KOPT-K1 (cell line): ENCODE measurements around the gene BLID.

ENCODE experiments used
- H3K27ac ChIP-seq: fragments of 200-600 bp; sonication (generic); 2 replicates; pipeline ENCODE4 v1.5.1; 2016; ENCODE audit warnings: antibody characterized with exemption, mild to moderate bottlenecking, low read depth, low read length; ENCODE audit not compliant: poor library complexity, severe bottlenecking
- H3K36me3 ChIP-seq: fragments of 200-600 bp; sonication (generic); 2 replicates; pipeline ENCODE4 v1.5.1; 2017; ENCODE audit warnings: antibody characterized with exemption, mild to moderate bottlenecking, low read length, moderate library complexity; ENCODE audit not compliant: insufficient read depth
- H3K9me3 ChIP-seq: fragments of 200-600 bp; sonication (generic); 2 replicates; pipeline ENCODE4 v1.5.1; 2017; ENCODE audit warnings: antibody characterized with exemption, low read length, mild to moderate bottlenecking; ENCODE audit not compliant: insufficient read depth, poor library complexity, severe bottlenecking

Gene BLID

GRCh38 chr11:122103726-122104125, 12.3 kb downstream of the BLID start:
- Histone ChIP-seq H3K9me3 (no peaks in the 10 kb centered on the region), H3K27ac (no peak overlapping the region), H3K36me3 (no peaks in the 10 kb centered on the region)

DNA sequence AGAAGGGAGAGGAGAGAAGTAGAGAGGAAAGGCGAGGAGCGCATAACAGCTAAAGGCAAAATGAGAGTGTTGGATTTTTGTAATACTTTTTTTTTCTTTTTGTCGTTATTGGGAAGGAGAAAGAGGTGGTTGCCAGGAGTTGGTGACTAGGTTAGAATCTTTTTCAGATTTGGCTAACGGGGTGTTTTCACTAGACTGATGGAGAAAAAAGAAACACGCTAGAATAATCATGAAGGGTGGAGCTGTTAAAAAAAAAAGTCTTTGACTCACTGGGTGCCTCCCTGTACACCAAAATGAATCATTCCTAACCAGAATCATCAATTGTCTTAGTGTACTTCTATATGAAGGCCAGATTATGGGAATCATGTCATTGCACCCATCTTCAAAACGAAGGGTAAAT, 12.7 kb downstream of the BLID start:
- no peaks in the 10 kb centered on the region for H3K9me3 ChIP-seq
- H3K36me3 ChIP-seq, result no peaks in the 10 kb centered on the region
- H3K27ac ChIP-seq, result no peak overlapping the region

- Histone ChIP-seq H3K27ac (no peak overlapping the region), H3K9me3 (no peaks in the 10 kb centered on the region), H3K36me3 (no peaks in the 10 kb centered on the region)
Measured at GRCh38 chr11:122102426-122102825, 13.6 kb downstream of the BLID start.

DNA sequence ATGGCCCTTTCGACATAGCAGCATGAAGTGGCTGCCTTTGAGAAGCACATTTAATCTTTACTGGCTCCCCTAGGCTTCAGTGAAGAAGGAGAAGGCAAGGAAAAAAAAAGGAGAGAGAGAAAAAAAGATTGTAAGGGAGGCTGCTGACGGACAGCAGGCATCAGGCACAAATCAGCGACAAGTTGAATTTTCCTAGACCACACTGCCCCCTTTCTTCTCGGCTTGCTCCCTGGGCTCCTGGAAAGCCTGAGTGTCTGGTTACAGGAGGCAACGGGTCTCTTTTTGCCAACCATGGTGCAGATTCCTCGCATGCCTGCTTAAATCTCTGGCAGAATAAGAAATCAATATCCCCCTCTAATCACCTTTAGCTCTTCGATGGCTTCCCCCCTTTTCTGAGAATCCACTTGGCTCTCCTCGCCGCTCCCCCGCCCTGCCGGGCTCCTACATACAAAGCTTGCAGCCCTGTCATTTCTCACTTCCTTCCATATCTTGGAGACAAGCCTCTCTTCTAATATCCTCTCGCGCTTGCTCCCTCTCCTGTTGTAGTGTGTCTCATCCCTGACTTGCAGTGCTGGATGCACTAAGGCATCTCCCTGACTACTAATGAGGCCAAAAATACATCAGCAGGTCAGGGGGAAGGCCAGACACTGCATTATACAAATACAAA, 14.3 kb downstream of the BLID start:
- Histone ChIP-seq H3K9me3 (no peaks in the 10 kb centered on the region), H3K36me3 (no peaks in the 10 kb centered on the region), H3K27ac (no peak overlapping the region)

DNA sequence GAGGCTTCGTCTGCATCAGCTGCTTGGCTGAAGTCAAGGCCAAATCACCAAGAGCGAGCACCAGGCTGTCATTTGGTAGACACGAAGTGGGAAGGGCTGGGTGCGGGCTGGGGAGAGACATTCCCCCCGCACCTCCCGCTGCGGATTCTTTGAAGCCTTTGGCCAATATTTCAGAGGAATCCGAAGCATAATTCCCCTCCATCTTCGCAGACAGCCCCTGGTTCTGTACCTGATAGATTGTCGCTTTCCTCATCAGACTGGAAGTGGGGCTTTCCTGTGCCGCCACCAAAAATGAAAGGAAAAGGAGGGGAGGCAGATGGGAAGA, 15.3 kb downstream of the BLID start:
- Histone ChIP-seq H3K27ac (no peak overlapping the region), H3K36me3 (no peaks in the 10 kb centered on the region), H3K9me3 (no peaks in the 10 kb centered on the region)

- no peaks in the 10 kb centered on the region for H3K9me3 ChIP-seq
- no peak overlapping the region for H3K27ac ChIP-seq
- H3K36me3 ChIP-seq, result no peaks in the 10 kb centered on the region
Measured at GRCh38 chr11:122100037-122100755, 15.8 kb downstream of the BLID start.

GRCh38 chr11:122099374-122100036, 16.5 kb downstream of the BLID start:
- Histone ChIP-seq H3K9me3 (no peaks in the 10 kb centered on the region), H3K36me3 (no peaks in the 10 kb centered on the region), H3K27ac (no peak overlapping the region)

DNA sequence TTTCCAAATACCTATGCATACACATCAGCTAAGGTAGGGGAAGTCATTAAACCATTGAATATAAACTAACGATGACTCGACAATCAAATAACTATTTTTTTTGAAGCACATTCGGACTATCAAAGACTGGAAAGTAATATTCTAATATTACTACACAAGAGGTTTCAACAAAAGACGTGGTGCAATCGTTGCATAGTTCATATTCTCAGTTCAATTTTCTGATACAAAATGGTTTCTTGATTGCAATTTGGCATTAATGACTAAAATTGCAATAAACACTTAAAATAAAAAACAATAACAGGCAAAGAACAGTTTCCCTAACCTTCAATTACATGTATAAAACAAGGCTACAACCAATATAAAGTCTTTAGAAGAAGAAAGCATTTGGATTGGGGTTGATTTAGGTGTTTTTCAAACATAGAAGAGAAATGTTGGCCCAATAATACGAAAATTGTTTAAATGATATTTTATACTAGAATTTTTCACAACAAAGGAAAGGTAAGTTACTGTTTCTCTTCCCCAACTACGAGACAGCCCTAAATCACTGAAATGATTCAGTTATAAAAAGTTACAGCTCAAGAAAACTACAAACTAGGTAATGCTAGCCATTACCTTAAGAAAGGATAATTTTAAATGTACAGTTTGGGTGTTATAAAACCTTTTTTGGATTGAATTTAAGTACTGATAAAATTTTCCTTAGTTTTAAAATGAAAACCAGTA, 17.6 kb downstream of the BLID start:
- no peaks in the 10 kb centered on the region for H3K36me3 ChIP-seq
- no peaks in the 10 kb centered on the region for H3K9me3 ChIP-seq
- H3K27ac ChIP-seq, result no peak overlapping the region

DNA sequence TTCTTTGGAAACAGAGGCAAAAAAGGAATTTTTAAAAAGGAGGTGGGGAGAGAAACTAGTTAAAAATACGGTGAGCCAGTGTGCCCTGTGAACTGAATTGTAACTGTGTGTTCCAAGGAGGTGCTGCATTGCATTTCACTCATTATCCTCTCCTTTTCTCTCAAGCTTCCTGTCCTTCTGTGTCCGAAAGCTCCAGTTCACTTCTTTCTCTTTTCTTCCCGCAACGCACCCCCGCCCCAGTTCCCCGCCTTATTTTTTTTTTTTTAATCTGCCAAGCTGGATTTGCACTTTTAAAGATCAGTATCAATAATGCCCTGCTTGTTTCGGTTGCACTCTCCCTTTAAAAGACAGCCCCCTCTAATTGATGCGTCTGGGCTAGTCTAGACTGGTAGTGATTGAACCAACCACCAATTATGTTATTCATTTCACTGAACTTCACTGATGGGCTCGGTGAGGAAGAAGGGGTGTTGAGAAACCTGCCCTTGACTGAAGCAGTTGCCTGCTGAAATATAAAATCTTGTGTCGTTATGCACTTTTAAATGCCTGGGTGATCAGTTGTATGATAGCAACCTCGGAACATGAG, 18.5 kb downstream of the BLID start:
- Histone ChIP-seq H3K27ac (no peak overlapping the region), H3K36me3 (no peaks in the 10 kb centered on the region), H3K9me3 (no peaks in the 10 kb centered on the region)

DNA sequence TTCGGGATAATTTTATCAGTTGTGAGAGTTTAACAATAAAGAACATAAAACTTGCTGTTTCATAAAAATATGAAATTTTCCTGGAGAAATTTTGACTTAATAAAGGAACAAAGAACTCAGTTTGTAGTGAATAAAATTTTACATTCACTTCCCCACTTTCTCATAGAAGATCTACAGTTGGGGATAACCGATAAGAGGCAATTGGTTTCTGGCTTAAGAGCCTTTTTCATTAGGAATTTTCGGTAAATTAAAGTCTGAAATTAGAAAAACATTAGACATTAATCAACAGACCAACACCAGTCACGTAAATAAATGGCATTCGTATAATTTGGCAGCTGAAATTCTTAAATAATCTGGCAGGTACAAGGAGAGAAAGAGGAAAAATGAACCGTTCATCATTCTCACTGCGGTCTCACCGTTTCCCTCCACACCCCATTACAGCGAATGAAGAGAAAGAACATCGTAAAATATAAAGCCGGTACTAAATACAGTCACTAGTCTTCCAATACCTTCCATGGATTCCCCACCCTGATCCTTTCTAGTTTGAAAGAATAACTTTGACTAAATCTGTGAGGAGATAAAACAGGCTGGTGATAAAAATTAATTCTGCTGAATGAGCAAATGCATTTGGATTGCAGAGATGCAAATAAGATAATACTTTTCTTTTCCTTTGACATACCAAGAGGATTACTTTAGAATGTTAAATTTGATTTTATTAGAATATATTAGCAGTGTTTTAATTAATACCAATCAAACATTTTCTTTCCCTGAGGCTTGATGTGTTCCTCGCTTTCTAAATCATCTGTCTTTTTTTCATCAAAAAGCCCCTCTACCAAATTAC, 19.5 kb downstream of the BLID start:
- Histone ChIP-seq H3K27ac (no peak overlapping the region), H3K9me3 (no peaks in the 10 kb centered on the region), H3K36me3 (no peaks in the 10 kb centered on the region)

DNA sequence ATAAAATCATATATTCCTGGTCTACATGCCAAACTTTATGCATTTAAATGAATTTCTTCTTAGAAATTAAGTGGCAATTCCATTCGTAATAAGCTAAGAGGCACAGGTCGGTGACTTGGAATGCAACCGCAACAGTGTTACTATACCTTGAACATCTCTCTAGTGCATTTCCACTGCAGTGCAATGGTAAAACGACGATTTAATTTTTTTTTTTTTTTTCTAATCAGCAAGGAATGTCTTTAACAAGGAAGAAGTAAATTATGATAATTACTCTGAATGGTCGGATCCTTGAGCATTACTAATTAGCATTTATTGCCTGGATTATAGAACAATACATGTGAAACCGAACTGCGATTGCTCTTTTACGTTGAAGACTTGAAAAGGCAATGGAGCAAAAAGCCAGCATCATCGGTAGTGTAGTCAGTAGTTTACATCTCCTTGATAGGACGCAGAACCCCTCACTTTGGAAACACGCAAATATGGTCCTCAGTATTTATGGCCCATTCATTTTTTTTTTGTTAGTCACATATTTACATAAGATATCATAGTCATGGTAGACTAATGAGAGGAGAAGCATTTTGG, 20.2 kb downstream of the BLID start:
- no peaks in the 10 kb centered on the region for H3K9me3 ChIP-seq
- no peak overlapping the region for H3K27ac ChIP-seq
- H3K36me3 ChIP-seq, result no peaks in the 10 kb centered on the region

- Histone ChIP-seq H3K9me3 (no peaks in the 10 kb centered on the region), H3K27ac (no peak overlapping the region), H3K36me3 (no peaks in the 10 kb centered on the region)
Measured at GRCh38 chr11:122094836-122095235, 21.2 kb downstream of the BLID start.

DNA sequence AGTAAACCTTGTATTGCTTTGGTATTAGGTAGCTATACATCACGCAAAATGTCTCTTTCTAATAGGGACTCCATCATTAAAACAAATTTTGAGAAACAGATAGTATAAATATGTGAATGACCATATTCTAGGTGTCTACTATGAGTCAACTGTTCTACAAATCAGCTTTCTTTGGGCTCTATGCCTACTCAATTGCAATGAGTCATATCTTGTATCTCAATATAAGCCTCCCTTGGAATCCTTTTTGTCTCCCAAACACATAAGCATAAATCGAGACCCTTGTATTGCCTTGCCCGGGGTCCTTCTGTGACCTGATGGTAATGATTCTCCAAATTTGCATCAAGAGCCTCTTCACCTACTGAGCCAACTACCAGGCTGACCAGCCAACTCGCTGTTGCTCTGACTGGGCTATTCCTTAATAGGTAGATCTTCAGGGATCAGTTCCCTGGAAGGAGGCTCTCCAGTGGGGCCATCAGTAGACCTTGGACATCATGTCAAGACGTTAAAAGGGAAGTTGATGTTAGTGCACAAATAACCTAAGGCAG, 22.2 kb downstream of the BLID start:
- H3K9me3 ChIP-seq, result no peaks in the 10 kb centered on the region
- no peaks in the 10 kb centered on the region for H3K36me3 ChIP-seq
- H3K27ac ChIP-seq, result no peak overlapping the region

DNA sequence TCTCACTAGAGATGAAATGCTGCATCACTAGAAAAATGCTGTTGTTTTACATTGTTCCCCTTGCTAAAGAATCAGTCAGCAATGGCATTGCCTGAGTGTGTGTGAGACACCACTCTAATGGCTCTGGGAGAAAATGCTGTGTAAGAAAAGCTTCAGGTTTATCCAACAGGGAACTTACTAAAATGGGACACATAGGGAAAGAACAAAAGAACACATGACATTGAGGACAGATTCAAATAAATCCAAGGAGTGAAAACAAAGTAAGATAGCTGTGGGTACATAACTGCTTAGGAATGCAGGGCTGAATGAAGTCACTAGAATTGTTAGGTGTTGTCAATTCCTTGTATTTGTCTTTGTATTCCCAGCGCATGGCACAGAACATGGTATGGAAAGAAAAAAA, 24.2 kb downstream of the BLID start:
- Histone ChIP-seq H3K9me3 (no peaks in the 10 kb centered on the region), H3K27ac (no peak overlapping the region), H3K36me3 (no peaks in the 10 kb centered on the region)
